Sigmoid colon (tissue), 4 donors: Measurements from ENCODE around the gene ZNF318.

Experiments used
- CTCF ChIP-seq, 4 experiments: fragments of 450-650 bp in 3 of 4; fragments of 200-600 bp in 1 of 4; IDR thresholded peaks; one replicate each; pipeline ENCODE4 v1.5.1; 2016 to 2019; ENCODE audit warnings: antibody characterized with exemption in 4 of 4, mild to moderate bottlenecking in 3 of 4, moderate library complexity in 2 of 4
- EP300 ChIP-seq, 4 donors: sonication (generic); formaldehyde crosslinking; IDR thresholded peaks; one replicate each; pipeline ENCODE4 v1.6.1; 2017; ENCODE audit warnings: antibody characterized with exemption in 4 of 4
- POLR2A ChIP-seq, 2 donors: fragments of 450-650 bp; IDR thresholded peaks; one replicate each; pipeline ENCODE4 v1.6.1; 2016; ENCODE audit warnings: antibody characterized with exemption in 2 of 2, mild to moderate bottlenecking in 2 of 2, moderate library complexity in 2 of 2
- POLR2AphosphoS5 ChIP-seq, 4 donors: sonication (generic); formaldehyde crosslinking; IDR thresholded peaks; one replicate each; pipeline ENCODE4 v1.6.1; 2017; ENCODE audit warnings: antibody characterized with exemption in 4 of 4

- TF ChIP-seq CTCF (IDR thresholded peaks at IDR 0.05) (no peak), POLR2AphosphoS5 (IDR thresholded peaks at IDR 0.05) (peak in 2 of 4 donors; percentile 31 to 34), EP300 (IDR thresholded peaks at IDR 0.05) (no peak), POLR2A (IDR thresholded peaks at IDR 0.05) (no peak)
Observed at GRCh38 chr6:43368259-43369160, 937 bp downstream of the ZNF318 start.
